WTC11 (cell line): ENCODE measurements around the gene EMP2. TPM values are rescaled to one million over a fixed set of nuclear protein-coding genes. Genes with fewer than 3 reads are reported as not detected.

Experiments
- ATAC-seq: fragments of 200-7000 bp; cut with Tn5 transposase; 2 replicates; pipeline ENCODE4 v1.10.0; 2021; ENCODE audit warnings: mild to moderate bottlenecking, moderate library complexity
- CTCF ChIA-PET: fragments of 300-600 bp; sonication (Branson Sonifier 250); formaldehyde crosslinking; loops from one replicate; lab custom pipeline; 2021; ENCODE audit warnings: antibody characterized with exemption; lab: Charles Lee
- POLR2A ChIA-PET: fragments of 350-600 bp; sonication (Branson Sonifier 250); formaldehyde crosslinking; loops from one replicate; lab custom pipeline; 2021; ENCODE audit warnings: antibody characterized with exemption; lab: Charles Lee
- DNase-seq: peaks from one replicate; pipeline ENCODE4 v3.0.0; 2021; ENCODE audit warnings: low spot score
- H3K27ac Mint-ChIP-seq: 2 replicates; pipeline ENCODE4 v1.8.0; 2021; ENCODE audit warnings: mixed read lengths
- H3K27me3 Mint-ChIP-seq: 2 replicates; pipeline ENCODE4 v1.8.0; 2021; ENCODE audit warnings: low read depth, mild to moderate bottlenecking, moderate library complexity, mixed read lengths
- H3K36me3 Mint-ChIP-seq: 2 replicates; pipeline ENCODE4 v1.8.0; 2021; ENCODE audit warnings: mixed read lengths
- H3K4me1 Mint-ChIP-seq: 2 replicates; pipeline ENCODE4 v1.8.0; 2022; ENCODE audit warnings: mixed read lengths
- H3K4me3 Mint-ChIP-seq: 2 replicates; pipeline ENCODE4 v1.8.0; 2021; ENCODE audit warnings: mild to moderate bottlenecking, moderate library complexity, mixed read lengths
- H3K9me3 Mint-ChIP-seq: 2 replicates; pipeline ENCODE4 v1.8.0; 2021; ENCODE audit warnings: mixed read lengths
- ARID4B ChIP-seq: sonication (generic); formaldehyde crosslinking; IDR thresholded peaks from 2 replicates; pipeline ENCODE4 v1.8.0; 2023; ENCODE audit warnings: missing genetic modification reagents, mild to moderate bottlenecking, borderline replicate concordance
- ATF1 ChIP-seq: sonication (generic); formaldehyde crosslinking; IDR thresholded peaks from 2 replicates; pipeline ENCODE4 v1.8.1; 2023; ENCODE audit warnings: mild to moderate bottlenecking, moderate library complexity, missing genetic modification reagents
- ATF3 ChIP-seq: sonication (generic); formaldehyde crosslinking; conservative IDR thresholded peaks from 2 replicates; pipeline ENCODE4 v1.8.1; 2022; ENCODE audit warnings: mild to moderate bottlenecking, missing genetic modification reagents
- CBFB ChIP-seq: sonication (generic); formaldehyde crosslinking; IDR thresholded peaks from 2 replicates; pipeline ENCODE4 v1.8.1; 2022; ENCODE audit warnings: mild to moderate bottlenecking, low read depth, missing genetic modification reagents
- CREM ChIP-seq: sonication (generic); formaldehyde crosslinking; IDR thresholded peaks from 2 replicates; pipeline ENCODE4 v1.8.1; 2022; ENCODE audit warnings: mild to moderate bottlenecking, missing genetic modification reagents, moderate library complexity
- CTCF ChIP-seq: fragments of 200-600 bp; IDR thresholded peaks from 2 replicates; pipeline ENCODE4 v1.8.0; 2022; ENCODE audit warnings: antibody characterized with exemption
- ELF4 ChIP-seq: sonication (generic); formaldehyde crosslinking; IDR thresholded peaks from 2 replicates; pipeline ENCODE4 v1.8.1; 2022; ENCODE audit warnings: low read depth, mild to moderate bottlenecking, moderate library complexity, missing genetic modification reagents
- HMGXB4 ChIP-seq: sonication (generic); formaldehyde crosslinking; IDR thresholded peaks from 2 replicates; pipeline ENCODE4 v1.8.1; 2023; ENCODE audit warnings: mild to moderate bottlenecking, moderate library complexity, missing genetic modification reagents
- JAZF1 ChIP-seq: fragments of 250-450 bp; sonication (Bioruptor Pico); IDR thresholded peaks from 2 replicates; pipeline ENCODE4 v1.9.0; 2021; ENCODE audit warnings: moderate library complexity, mild to moderate bottlenecking, inconsistent platforms
- MXD4 ChIP-seq: fragments of 250-450 bp; sonication (Bioruptor Pico); IDR thresholded peaks from 2 replicates; pipeline ENCODE4 v1.8.0; 2021; ENCODE audit warnings: mild to moderate bottlenecking, moderate library complexity, borderline replicate concordance
- MYBL2 ChIP-seq: sonication (generic); formaldehyde crosslinking; IDR thresholded peaks from 2 replicates; pipeline ENCODE4 v1.8.1; 2023; ENCODE audit warnings: mild to moderate bottlenecking, moderate library complexity, missing genetic modification reagents
- NFATC4 ChIP-seq: fragments of 250-450 bp; sonication (Bioruptor Pico); IDR thresholded peaks from 2 replicates; pipeline ENCODE4 v1.9.0; 2021; ENCODE audit warnings: mild to moderate bottlenecking
- RORB ChIP-seq: fragments of 250-450 bp; sonication (Bioruptor Pico); IDR thresholded peaks from 2 replicates; pipeline ENCODE4 v1.9.0; 2021; ENCODE audit warnings: mild to moderate bottlenecking
- SMAD3 ChIP-seq: sonication (generic); formaldehyde crosslinking; IDR thresholded peaks from 2 replicates; pipeline ENCODE4 v1.8.0; 2022; ENCODE audit warnings: missing genetic modification reagents, mild to moderate bottlenecking, borderline replicate concordance
- SMAD4 ChIP-seq: sonication (generic); formaldehyde crosslinking; IDR thresholded peaks from 2 replicates; pipeline ENCODE4 v1.8.0; 2022; ENCODE audit warnings: mild to moderate bottlenecking, missing genetic modification reagents
- USF2 ChIP-seq: sonication (generic); formaldehyde crosslinking; IDR thresholded peaks from 2 replicates; pipeline ENCODE4 v1.8.1; 2023; ENCODE audit warnings: mild to moderate bottlenecking, missing genetic modification reagents, moderate library complexity
- ZNF138 ChIP-seq: sonication (generic); formaldehyde crosslinking; conservative IDR thresholded peaks from 2 replicates; pipeline ENCODE4 v1.8.1; 2022; ENCODE audit warnings: mild to moderate bottlenecking, moderate library complexity, missing genetic modification reagents
- ZNF263 ChIP-seq: sonication (generic); formaldehyde crosslinking; IDR thresholded peaks from 2 replicates; pipeline ENCODE4 v1.8.1; 2022; ENCODE audit warnings: low read depth, mild to moderate bottlenecking, moderate library complexity, missing genetic modification reagents
- ZNF317 ChIP-seq: sonication (generic); formaldehyde crosslinking; IDR thresholded peaks from 2 replicates; pipeline ENCODE4 v1.8.1; 2023; ENCODE audit warnings: low read depth, mild to moderate bottlenecking, moderate library complexity, missing genetic modification reagents, borderline replicate concordance
- ZNF416 ChIP-seq: fragments of 250-450 bp; sonication (Bioruptor Pico); IDR thresholded peaks from 2 replicates; pipeline ENCODE4 v1.9.0; 2021; ENCODE audit warnings: mild to moderate bottlenecking, inconsistent platforms
- ZNF423 ChIP-seq: fragments of 250-450 bp; sonication (Bioruptor Pico); IDR thresholded peaks from 2 replicates; pipeline ENCODE4 v2.1.2; 2022; ENCODE audit warnings: mild to moderate bottlenecking, moderate library complexity
- total RNA-seq: library from RNA; stranded (reverse); gene quantifications from 3 replicates; pipeline ENCODE4 v1.2.3, GENCODE V29; 2021
- TF ChIP-seq, protein P1 (sequence below): sonication (generic); formaldehyde crosslinking; IDR thresholded peaks from 2 replicates; pipeline ENCODE4 v1.8.1; 2022; ENCODE audit warnings: low read depth, missing genetic modification reagents, borderline replicate concordance
- TF ChIP-seq, protein P2 (sequence below): sonication (generic); formaldehyde crosslinking; IDR thresholded peaks from 2 replicates; pipeline ENCODE4 v1.8.1; 2022; ENCODE audit warnings: missing genetic modification reagents, borderline replicate concordance

EMP2 gene
- total RNA-seq, 1 experiment from 2014 or later: 16.4 TPM

- TF ChIP-seq, protein P1, sequence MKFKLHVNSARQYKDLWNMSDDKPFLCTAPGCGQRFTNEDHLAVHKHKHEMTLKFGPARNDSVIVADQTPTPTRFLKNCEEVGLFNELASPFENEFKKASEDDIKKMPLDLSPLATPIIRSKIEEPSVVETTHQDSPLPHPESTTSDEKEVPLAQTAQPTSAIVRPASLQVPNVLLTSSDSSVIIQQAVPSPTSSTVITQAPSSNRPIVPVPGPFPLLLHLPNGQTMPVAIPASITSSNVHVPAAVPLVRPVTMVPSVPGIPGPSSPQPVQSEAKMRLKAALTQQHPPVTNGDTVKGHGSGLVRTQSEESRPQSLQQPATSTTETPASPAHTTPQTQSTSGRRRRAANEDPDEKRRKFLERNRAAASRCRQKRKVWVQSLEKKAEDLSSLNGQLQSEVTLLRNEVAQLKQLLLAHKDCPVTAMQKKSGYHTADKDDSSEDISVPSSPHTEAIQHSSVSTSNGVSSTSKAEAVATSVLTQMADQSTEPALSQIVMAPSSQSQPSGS (CRISPR knock-in tag): no peak
- no peak for TF ChIP-seq HMGXB4 (CRISPR knock-in tag)
- TF ChIP-seq NFATC4 (CRISPR knock-in tag): no peak
- TF ChIP-seq ATF1: no peak
- TF ChIP-seq CBFB (CRISPR knock-in tag): no peak
- no peak for TF ChIP-seq RORB
- TF ChIP-seq ATF3 (CRISPR knock-in tag): no peak
- no peak for TF ChIP-seq JAZF1
- no peak for TF ChIP-seq MYBL2 (CRISPR knock-in tag)
- no peak for TF ChIP-seq USF2 (CRISPR knock-in tag)
- TF ChIP-seq SMAD4 (CRISPR knock-in tag): no peak
Observed at GRCh38 chr16:10575506-10576130, 4.8 kb downstream of the EMP2 start (continued).

DNA sequence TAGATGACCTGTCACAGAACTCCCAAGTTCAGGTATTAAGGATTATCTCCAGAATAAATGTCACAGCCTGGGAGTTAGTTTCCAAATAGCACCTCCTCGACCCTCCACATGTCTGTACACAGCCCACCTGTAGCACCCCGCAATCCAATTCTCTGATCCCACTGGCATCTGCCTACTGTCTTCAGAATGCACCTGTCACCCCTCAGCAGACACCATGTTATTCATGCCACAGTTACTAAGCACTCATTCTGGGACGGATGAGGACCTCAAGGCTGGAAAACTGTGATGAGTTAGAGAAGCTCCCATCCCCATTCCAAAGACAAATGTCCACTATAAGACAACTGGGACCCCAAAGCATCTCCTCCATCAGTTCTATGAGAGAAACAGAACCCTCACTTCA, 7.8 kb downstream of the EMP2 start:
- Mint-ChIP-seq H3K36me3 (no peaks in the 10 kb centered on the region), H3K4me3 (no peak overlapping the region), H3K4me1 (peaks cover 20% of the 10 kb centered on the region), H3K27me3 (no peaks in the 10 kb centered on the region), H3K27ac (no peak overlapping the region), H3K9me3 (no peaks in the 10 kb centered on the region)
- ChIA-PET POLR2A (no interaction called here), CTCF (no interaction called here)
- DNase-seq (no peak), ATAC-seq (no peak)
- TF ChIP-seq MXD4 (no peak), ARID4B (CRISPR knock-in tag) (no peak), CTCF (no peak), NFATC4 (CRISPR knock-in tag) (no peak), SMAD3 (no peak), ZNF263 (CRISPR knock-in tag) (no peak), ZNF138 (CRISPR knock-in tag) (no peak), ZNF416 (CRISPR knock-in tag) (no peak), CREM (CRISPR knock-in tag) (no peak), ZNF317 (no peak), ELF4 (no peak), ZNF423 (CRISPR knock-in tag) (no peak)
- TF ChIP-seq, protein P2, sequence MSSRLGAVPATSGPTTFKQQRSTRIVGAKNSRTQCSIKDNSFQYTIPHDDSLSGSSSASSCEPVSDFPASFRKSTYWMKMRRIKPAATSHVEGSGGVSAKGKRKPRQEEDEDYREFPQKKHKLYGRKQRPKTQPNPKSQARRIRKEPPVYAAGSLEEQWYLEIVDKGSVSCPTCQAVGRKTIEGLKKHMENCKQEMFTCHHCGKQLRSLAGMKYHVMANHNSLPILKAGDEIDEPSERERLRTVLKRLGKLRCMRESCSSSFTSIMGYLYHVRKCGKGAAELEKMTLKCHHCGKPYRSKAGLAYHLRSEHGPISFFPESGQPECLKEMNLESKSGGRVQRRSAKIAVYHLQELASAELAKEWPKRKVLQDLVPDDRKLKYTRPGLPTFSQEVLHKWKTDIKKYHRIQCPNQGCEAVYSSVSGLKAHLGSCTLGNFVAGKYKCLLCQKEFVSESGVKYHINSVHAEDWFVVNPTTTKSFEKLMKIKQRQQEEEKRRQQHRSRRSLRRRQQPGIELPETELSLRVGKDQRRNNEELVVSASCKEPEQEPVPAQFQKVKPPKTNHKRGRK: no peak
